CMK (cell line): ENCODE measurements around the gene RDH13.
"Not testable (repeated sequence)": the region's sequence is repeated elsewhere in the genome, so short reads cannot be mapped to it uniquely, and the experiment has no call there.

Experiments
- DNase-seq: peaks from one replicate; pipeline ENCODE4 v3.0.0-alpha.2; 2010; ENCODE audit warnings: low read depth

RDH13 gene, protein sequence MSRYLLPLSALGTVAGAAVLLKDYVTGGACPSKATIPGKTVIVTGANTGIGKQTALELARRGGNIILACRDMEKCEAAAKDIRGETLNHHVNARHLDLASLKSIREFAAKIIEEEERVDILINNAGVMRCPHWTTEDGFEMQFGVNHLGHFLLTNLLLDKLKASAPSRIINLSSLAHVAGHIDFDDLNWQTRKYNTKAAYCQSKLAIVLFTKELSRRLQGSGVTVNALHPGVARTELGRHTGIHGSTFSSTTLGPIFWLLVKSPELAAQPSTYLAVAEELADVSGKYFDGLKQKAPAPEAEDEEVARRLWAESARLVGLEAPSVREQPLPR

GRCh38 chr19:55062735-55063491 lies at the start of gene RDH13:
RDH13 (minus strand) TSS chr19:55063148; CDS start chr19:55063032, 116 bp downstream.
- peak; percentile 95 for DNase-seq

GRCh38 chr19:55112246-55112776 lies 49.4 kb upstream of the RDH13 start:
- no peak for DNase-seq

DNA sequence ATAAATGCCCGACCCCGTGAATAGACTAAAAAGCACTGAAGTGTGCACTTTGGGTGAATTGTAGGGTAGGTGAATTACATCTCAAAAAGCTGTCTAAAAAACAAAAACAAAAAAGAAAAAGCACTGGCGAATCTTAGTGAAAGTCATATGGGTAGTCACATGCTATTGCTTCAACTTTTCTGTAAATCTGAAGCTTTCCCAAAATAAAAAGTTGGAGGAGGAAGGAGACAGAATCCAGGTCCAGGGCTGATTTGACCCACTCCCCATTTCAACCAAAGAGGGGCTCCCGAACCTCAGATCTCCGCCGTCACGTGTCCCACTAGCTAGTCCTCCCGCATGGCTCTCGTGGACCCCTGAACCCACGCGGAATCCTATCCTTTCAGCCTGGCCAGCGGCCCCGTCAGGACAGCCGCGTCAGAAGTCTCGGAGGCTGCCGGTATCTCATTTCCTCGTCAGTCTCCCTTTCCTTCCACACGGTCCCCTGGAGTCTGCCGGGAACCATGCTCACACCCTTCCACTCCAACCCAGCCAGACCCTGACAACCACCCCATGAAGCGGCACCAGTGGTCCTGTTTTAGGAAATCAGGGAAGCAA lies 48.4 kb upstream of the RDH13 start:
- DNase-seq, result no peak

GRCh38 chr19:55109527-55110291 lies 46.8 kb upstream of the RDH13 start:
- no peak for DNase-seq

DNA sequence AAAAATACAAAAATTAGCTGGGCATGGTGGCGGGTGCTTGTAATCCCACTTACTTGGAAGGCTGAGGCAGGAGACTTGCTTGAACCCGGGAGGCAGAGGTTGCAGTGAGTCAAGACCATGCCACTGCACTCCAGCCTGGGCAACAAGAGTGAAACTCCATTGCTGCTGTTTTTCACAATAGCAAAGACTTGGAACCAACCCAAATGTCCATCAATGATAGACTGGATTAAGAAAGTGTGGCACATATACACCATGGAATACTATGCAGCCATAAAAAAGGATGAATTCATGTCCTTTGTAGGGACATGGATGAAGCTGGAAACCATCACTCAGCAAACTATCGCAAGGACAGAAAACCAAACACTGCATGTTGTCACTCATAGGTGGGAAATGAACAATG lies 44.3 kb upstream of the RDH13 start:
- DNase-seq, result not testable (repeated sequence)

DNA sequence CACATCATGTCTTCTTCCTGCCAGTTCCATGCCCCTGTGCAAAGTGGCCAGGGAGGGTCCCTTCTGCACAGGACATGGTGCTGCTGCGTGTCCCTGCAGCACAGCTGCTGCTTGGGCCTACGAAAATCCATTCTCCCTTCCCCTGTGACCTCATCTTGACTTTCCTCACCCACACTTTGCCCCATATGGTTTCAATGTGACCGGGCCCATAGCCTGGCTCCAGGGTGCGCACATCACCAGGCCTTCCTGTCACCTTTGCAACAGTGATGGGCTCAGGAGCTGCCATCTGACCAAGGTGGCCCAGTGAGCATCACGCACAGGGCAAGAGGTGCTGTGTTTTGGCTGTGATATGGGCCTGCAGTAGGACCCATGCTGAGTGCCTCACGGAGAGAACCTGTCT lies 43.6 kb upstream of the RDH13 start:
- no peak for DNase-seq

GRCh38 chr19:55105237-55105636 lies 42.3 kb upstream of the RDH13 start:
- DNase-seq, result no peak

DNA sequence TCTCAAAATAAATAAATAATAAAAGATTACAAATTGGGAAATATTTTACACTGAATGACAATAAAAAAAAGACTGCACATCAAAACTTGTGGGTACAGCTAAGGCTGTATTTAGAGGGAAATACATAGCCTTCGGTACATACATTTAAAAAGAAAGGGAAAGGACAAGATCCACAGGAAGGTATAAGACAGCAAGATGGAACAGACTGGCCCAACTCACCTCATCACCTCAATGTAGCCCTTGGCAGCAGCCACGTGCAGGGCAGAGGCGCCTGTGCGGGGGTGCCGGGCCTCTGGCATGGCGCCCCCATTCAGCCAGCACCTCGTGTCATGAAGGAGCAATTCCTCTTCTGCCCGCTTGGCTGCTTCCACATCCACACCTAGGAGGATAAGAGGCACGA lies 40.2 kb upstream of the RDH13 start:
- DNase-seq, result no peak

DNA sequence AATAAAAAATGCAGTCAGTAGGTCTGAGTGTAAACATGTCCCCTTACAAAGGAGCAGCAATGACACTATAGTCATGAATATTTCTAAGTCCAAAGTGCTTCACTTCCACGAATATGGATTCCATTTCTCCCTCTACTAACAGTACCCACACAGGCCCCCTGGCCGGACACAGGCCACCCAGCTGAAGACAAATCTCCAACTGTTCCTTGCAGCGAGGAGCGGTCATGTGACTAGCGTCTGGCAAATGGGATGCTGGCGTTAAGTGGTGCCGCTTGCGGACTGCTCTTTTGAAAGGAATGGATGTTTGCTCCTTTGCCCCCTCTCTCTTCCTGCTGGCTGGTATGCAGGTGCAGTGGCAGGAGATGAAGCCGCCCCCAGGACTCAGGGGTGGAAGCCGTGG lies 38.3 kb upstream of the RDH13 start:
- no peak for DNase-seq

DNA sequence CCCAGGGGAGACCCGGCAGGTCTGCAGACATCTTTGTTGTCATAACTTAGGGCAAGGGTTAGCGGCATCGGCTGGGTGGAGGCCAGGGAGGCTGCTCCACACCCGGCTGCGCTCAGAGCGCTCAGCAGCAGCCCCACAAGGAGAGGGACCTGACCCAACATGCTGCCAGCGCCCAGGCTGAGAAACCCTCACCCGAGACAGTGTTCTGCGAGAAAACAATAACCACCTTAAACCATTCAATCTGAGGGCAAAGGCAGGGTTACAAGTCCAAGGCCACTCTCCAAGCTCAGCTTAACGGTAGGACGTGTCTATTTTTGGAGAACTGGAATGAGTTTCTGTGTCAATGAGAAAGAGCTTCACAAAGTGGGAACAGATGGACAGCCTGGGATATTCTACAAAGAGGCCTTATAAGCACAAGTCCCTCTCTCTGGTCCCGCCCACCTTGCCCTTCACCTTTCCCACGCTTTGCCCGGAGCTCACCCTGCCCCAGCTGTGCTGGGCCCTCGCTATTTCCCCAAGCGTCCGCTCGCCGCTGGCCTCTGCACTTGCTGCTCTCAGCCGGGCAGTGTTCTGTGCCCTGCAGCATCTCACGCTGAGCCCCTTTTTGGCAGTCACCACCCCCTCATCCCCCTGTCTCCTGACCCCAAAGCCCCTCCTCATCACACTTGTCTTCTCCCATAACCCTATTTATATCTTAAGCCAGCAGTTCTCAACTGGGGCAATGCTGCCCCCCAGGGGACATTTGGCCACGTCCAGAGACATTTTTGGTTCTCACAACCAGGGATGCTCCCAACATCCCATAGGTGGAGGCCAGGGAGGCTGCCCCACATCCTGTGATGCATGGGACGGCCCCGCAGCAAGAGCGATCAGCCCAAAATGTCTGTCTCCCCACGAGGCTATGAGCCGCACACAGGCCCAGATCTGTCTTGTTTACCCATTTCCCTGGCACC lies 36.9 kb upstream of the RDH13 start:
- no peak for DNase-seq

DNA sequence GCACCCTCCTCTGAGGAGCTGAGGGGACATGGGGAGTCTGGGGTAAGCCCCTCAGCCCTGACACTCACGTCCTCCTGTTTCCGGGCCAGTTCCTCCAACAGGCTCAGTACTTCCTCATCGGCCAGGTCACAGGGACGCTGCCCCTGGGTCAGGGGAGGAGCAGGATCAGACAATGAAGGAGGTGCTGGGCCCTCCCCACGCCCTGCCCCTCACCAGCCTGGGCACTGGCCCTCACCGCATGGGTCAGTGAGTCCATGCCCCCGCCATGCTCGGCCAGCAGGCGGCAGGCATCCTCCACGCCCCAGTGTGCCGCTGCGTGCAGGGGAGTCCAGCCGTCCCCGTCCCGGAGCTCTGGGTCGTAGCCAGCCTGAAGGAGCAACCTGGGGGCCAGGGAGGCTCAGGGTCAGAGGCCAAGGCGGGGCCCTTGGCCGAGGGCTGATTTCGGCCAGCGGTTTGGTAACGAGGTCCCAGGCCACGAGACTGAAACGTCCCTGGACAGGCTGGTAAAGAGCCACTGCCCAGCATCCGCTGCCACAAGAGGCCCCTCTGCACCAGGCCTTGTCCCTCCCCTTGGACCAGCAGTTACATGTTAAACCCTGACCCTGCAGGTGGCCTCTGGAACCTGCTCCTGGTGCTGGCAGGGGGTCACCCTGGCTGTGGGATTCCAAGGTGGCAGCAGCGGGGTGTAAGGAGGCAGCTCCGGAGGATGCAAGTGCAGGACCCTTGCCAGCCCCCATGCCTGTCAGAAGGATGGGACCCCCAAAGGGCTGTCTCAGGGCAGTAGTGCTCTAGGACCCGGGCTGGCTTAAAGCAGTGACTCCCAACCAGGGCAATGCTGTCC lies 36.0 kb upstream of the RDH13 start:
- no peak for DNase-seq

DNA sequence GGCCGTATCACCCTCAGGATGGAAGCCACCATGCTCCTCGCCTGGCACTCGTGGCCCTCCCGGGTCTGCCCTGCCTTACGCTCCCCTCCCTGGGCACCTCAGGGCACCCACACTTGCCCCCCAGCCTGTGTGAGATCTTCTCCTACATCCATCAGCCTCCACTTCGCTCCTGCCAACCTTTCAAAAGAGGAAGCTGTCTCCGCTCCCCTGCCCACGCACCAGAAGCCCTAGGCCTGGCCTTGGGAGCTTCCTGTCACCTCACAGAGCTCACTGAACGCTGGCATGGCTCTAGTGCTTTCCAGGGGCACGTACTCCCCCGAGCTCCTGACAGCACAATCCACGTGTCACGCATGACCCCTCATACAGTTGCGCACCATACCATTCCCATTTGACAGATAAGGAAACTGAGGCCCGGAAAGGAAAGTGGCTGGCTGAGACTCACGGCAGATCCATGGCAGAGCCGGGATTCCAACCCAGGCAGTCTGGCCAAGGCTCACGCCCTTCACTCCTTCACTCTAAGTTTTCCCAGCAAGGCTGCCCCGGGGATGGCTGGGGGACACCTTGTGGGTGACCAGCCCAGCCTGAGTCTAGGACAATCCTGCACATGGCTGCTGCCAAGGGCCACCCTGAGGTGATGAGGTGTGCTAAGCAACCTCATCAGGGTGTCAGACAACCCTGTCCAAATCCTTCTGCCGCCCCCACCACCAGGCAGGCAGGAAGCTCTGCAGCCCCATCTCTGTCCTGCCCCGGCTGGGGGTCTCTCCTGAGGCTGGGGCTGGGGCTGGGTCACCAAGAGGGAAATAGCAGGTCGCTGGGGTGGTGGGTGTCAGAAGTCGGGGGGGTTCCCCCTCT lies 35.1 kb upstream of the RDH13 start:
- DNase-seq, result no peak

GRCh38 chr19:55096061-55096701 lies 33.2 kb upstream of the RDH13 start:
- no peak for DNase-seq

DNA sequence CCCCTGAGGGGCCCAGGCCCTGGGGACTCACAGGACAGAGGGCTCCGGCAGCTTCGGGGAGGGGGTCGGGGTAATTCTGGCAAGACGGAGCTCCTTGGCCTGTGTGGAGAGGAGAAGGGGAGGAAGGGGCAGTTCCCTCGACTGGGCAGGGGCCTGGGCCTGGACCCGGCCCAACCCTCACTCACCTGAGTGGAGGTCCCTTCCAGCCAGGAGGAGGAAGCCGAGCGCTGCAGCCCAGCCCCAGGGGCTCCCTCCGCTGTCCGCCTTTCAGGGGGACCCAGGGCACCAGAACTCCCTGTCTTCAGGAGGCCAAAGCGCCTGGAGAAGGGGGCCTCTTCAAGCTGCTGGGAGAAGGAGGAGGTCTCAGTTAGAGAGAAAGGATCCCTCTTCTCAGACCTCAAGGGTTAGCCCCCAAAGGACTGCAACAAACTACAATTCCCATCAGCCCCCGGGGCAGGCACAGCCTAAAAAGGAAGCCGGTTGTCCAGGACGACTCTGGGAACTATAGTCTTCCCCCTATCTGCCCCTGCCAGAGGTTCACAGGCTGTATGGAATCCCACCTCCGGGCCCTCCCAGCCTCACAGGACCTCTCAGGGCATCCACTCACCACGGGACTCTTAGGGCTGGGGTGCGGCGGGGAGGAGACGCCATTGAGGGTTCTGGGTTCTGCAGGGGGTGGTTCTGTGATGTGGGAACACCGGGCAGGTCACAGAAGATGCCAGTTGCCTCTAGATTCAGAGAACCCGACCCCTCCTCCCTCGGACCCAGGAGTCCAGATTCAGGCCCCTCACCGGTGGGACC lies 32.5 kb upstream of the RDH13 start:
- DNase-seq, result no peak

GRCh38 chr19:55094456-55095259 lies 31.7 kb upstream of the RDH13 start:
- DNase-seq, result no peak

- no peak for DNase-seq
Observed at GRCh38 chr19:55092423-55093318, 29.7 kb upstream of the RDH13 start.
